HG02610 (cell line): Measurements from ENCODE around the gene ZNF165.
"Not testable (repeated sequence)": the region's sequence is repeated elsewhere in the genome, so short reads cannot be mapped to it uniquely, and the experiment has no call there.

ENCODE experiments used
- ATAC-seq: cut with Tn5 transposase; IDR thresholded peaks from one replicate; pipeline ENCODE4 v1.9.1; 2021; ENCODE audit warnings: mild to moderate bottlenecking, moderate library complexity; ENCODE audit not compliant: unreplicated experiment

The ZNF165 gene

DNA sequence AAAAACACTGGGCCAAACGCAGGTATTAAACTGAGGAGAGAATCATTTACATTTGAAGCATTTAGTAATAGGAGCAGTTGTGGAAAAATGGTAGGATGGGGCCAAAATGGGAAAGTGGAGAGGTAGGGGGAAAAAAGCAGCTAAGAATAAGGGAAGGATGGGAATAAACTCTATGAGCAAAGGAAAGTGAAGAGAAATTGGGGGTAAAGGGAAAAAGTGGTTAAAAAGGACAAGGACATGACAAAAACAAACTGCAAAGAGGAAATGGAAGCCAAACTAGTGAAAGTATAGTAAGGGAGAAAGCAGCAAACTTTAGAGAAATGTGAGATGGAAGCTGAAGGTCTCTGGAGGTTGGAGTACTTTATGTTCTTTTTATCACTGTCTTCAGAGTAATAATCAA is 37.8 kb downstream of the ZNF165 start:
- ATAC-seq = no peak

GRCh38 chr6:28121876-28122275 is 41.5 kb downstream of the ZNF165 start:
- ATAC-seq = no peak

DNA sequence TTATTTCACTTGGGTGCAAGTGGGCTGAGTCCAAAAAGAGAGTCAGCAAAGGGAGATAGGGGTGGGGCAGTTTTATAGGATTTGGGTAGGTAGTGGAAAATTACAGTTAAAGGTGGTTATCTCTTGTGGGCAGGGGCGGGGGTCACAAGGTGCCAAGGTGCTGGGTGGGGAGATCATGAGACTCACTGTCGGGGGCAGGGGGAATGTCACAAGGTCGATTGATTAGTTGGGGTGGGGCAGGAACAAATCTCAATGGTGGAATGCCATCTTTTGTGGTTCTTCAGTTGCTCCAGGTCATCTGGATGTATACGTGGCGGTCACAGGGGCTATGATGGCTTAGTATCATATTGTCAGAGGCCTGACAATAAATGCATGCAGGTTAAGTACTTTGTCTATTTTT is 41.9 kb downstream of the ZNF165 start:
- ATAC-seq = not testable (repeated sequence)

- peak; percentile 95 for ATAC-seq
Observed at GRCh38 chr6:28124350-28124970, 44.1 kb downstream of the ZNF165 start, which contains the start of gene ZSCAN16. TSS of gene ZSCAN16 (plus strand) at chr6:28124609. CDS start at chr6:28125444, 835 bp downstream.

DNA sequence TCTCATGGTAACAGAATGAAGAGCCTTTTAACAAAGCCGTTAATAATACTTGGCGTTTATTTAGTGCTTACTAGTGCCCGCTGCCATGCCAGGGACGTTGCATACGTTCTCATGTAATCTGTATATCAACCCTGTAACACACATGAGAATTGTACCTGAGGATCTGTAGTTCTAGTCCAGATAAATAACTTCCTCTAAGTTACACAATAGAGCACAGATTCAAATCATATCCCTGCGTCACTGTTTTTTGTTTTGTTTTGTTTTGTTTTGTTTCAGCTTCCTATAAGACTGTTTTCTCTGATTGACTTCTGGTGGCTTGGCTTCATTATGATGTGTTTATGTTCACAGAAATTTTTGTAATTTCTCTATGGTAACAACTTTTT is 44.6 kb downstream of the ZNF165 start:
- ATAC-seq = peak; percentile 3

GRCh38 chr6:28125401-28125800 is 45.0 kb downstream of the ZNF165 start:
- no peak for ATAC-seq

DNA sequence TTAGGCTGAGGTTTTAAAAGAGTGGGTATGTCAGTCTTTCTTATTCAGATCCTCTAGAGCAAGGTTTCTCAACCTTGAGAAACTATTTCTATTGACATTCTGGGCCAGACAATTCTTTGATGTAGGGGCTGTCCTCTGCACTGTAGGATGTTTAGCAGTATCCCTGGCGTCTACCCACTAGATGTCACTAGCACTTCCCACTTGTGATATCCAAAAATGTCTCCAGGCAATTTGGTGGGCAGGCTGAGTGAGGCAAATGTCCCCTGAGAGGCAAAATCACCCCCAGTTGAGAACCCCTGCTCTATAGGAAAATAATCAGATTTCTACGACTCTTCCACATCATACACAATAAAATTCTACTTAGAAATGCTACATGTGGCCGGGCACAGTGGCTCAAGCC is 53.6 kb downstream of the ZNF165 start:
- no peak for ATAC-seq

DNA sequence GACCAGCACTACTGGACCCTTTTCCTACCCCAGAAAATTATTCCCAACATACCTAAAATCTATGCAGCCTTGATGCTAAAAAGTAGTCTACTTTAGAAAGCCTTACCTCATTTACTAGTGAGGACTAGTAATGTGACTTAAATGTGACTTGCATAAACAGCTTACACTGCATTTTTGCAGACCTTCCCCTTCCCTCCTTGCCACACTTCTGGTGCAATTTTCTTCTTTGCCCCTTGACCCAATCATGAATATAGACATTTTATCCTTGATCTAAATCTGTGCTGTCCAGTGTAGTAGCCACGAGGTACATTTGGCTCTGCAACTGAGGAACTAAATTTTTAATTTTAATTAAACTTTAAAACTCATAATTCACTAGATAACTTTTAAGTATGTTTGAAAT is 54.3 kb downstream of the ZNF165 start:
- ATAC-seq = no peak

- ATAC-seq = no peak
Observed at GRCh38 chr6:28135393-28135792, 55.0 kb downstream of the ZNF165 start.

- ATAC-seq = peak; percentile 50
Observed at GRCh38 chr6:28136585-28137504, 56.5 kb downstream of the ZNF165 start.

DNA sequence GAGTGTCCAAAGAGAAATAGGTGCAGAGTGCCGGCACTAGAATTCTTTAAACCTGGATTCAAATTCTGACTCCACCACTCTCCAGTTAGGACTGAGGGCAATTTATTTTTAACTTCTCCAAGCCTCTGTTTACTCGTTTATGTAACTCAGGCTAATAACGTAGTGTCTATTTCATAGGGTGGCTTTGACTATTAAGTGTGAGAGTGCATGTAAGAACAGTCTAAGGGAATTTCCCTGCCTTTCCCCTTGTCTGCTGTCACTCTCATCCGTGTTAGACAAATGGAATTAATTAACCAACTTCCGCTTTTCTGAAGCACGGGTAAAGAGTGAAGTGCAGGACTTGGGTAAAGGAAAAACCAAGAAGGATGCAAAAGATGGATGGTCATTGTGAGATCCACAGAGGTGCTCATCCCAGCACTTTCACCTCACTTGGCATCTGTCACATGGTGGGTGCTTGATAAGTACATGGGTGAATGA is 57.2 kb downstream of the ZNF165 start:
- peak; percentile 51 for ATAC-seq
